HG03432 (cell line): Measurements from ENCODE around the gene ACP7.
"Not testable (repeated sequence)": the region's sequence is repeated elsewhere in the genome, so short reads cannot be mapped to it uniquely, and the experiment has no call there.

Experiments
- ATAC-seq: cut with Tn5 transposase; IDR thresholded peaks from one replicate; pipeline ENCODE4 v1.9.1; 2021; ENCODE audit warnings: mild to moderate bottlenecking, moderate library complexity; ENCODE audit not compliant: unreplicated experiment

ACP7 gene

DNA sequence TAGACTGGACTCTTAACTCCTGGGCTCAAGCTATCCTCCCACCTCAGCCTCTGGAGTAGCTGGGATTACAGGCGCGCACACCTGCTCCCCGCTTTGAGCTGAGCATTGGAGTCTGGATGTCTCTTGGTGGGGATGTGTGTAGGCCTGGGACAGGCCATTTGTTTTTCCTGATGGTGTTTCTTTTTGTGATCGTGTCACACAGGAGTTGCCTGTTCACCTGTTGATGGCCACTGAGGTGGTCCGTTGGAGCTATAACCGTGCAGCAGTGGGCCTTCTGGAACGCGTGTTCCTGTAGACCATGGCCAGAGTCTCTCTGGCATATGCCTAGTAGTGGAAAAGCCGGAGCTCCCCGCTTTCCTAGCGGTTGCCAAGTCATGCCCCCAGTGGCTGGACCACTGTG, 44.9 kb downstream of the ACP7 start:
- no peak for ATAC-seq

DNA sequence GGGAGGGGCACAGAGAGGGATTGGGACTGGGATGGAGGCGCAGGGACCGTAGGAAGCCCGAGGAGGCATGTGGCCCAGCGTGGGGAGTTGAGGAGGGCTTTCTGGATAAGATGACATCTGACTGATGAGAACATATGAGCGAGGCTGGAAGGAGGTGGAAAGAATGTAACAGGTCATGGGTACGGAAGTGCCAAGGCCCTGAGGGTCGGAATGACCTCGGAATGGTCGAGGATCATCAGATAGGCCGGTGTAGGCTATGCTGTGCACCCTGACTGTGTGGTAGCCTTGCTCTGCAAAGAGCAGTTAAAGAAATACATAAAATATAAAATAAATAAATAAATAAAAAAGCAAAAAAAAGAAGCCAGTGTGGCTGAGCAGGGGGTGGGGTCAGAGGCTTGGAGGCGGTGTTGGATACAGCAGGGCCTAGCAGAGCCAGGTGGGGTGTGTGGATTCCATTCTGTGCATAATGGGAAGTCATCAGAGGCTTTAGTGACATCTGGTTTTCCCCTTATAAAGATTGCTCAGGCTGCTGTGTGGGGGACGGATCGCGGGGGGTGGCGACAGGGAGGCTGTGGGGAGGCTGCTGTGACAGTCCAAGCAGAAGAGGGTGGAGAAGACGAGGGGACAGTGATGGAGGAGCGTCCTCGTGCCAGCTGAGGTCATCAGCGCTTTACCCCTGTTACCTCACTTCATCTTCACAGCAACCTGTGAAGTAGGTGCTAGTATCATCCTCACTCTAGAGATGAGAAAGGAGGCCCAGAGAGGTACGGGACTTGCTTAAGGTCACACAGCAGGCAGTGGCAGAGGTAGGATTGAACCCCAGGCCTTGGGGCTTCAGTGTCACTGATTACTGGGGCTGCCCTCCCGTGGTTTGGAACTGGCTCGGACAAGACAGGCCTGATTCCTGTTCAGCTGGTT, 46.4 kb downstream of the ACP7 start:
- no peak for ATAC-seq

- ATAC-seq, result no peak
Measured at GRCh38 chr19:39131255-39131755, 47.1 kb downstream of the ACP7 start.

DNA sequence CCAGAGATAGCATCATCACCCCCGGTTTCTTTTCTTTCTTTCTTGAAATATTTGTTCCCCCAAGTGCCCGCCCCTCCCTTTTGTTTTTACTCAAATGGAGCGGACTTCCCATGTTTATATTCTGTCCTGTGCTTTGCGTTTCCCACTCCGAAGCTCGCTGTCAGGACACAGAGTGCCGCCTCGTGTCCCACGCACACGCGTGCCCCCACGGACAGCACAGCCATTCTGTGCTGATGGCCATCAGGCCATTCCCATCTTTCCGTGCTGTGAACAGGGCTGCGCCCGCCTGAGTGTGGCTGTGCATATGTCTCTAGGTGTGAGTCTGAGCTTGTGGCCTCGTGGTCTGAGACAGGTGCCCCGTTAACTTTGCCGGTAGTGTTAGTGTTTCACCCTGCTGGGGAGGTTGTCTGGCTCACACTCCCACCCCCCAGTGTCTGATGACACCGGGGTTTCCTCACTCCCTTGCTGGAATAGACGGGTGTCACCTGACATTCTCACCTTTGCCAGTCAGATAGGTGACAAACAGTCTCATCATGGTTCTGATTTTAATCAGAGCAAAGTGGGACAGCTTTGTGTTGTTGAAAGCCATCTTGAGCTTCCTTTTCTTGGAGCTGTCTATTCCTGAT, 48.3 kb downstream of the ACP7 start:
- no peak for ATAC-seq

DNA sequence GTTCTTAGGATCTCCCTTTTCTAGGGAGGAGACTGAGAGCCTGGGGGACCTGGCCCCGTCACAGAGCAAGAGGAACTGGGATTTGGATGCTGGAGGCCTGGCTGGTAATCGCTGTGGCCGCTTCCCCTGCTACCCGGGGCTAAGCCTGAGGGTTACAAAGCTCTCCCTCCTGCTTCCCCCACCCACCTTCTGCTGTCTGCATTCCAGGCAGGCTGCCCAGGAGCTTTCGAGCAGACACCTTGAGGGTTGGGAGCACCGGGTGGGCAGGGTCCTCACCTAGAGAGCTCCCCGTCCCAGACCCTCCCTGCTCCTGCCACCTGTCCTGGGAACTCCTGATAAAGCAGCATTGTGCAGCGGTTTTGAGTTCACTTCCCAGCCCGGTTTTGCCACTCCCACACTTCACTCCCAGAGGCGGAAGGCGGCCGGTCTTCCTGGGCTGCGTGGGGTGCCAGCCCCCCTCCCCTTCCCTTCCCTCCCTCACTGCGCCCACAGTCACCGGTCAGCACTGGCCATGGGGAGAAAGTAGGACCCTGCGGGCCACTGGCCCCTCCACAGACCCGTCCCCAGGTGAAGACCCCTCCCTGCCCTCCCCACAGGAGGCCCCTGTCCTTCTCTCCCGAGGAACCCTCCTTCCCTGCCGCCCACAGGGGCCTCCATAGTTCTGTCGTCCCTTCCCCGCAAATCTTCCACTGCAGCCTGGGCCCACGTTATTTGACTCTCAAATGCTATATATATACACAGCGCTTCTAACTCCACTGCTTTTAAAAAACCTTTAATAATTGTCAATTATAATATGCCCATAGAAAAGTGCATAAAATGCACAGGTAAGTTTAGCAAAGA, 49.5 kb downstream of the ACP7 start:
- no peak for ATAC-seq

- ATAC-seq, result no peak
Measured at GRCh38 chr19:39135701-39136100, 51.5 kb downstream of the ACP7 start.

DNA sequence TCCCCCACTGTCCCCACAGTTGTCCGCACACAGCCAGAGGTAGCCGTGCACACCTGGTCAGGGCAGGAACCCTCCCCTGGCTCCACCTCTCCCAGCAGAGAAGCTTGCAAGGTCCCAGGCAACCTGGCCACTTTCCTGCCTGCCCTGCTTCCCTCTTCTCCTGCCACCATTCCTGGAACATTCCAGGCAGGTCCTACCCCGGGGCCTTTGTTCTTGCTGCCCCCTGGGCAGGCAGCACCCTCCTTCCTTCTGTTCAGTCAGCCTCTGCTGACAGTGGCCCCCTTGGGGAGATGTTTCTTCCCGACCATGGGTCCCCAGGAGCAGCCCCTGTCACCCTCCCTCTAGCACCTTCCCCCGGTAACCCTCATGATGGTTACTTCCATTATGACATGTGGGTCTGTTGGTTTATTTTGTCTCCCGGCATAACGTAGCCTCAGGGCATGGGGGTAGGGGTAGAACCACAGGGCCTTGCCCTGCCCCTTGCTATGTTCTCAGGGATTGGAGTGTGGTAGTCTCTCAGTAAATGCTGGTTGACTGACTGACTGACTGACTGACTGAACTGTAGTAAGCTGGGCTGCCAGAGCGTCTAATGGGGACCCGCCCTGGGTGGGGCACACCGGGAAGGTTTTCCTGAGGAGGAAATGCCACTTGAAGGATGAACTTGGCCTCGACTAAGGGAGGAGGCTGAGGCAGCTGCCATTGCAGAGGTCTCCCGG, 52.2 kb downstream of the ACP7 start:
- ATAC-seq, result no peak

- ATAC-seq, result no peak
Measured at GRCh38 chr19:39137131-39137530, 53.0 kb downstream of the ACP7 start.

DNA sequence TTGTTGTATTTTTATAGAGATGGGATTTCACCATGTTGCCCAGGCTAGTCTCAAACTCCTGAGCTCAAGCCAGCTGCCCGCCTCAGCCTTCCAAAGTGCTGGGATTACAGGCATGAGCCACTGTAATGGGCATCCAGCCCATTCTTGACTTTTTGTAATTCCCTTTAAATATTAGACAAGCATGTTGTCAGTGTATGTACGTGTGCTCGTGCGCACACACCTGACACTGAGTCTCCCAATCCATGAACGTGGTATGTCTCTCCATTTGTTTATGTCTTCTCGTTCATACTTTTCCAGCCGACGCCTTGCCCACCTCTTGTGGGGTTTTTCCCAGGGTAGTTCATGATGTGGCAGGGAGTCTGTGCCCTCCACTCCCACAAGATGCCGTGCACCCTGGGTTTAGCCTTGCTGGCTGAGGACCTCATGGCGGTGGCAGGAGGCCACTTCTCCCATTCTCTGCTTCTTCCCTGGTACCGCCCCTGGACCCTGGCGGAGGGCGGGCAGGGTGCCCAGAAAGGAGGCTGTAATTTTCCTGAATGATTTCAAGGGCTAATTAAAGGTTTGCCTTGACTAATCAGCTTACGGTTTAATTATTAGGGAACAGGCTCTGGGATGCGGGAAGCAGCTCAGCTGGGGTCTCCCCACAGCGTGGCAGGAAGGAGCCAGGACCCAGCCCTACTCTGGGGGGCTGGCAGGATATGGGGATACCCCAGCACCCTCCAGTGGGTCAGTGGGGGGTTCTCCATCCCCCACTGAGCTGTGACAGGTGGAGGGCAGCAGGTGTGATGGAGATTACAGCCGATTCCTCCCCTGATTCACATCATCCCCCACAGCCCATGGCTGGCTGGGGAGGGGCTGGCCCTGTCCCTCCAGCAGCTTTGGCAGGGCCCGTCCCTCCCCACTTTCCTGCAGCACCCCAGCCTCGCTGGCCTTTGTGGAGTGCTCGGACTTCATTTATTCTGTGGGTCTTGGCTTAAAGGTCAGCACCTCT, 54.3 kb downstream of the ACP7 start:
- no peak for ATAC-seq

DNA sequence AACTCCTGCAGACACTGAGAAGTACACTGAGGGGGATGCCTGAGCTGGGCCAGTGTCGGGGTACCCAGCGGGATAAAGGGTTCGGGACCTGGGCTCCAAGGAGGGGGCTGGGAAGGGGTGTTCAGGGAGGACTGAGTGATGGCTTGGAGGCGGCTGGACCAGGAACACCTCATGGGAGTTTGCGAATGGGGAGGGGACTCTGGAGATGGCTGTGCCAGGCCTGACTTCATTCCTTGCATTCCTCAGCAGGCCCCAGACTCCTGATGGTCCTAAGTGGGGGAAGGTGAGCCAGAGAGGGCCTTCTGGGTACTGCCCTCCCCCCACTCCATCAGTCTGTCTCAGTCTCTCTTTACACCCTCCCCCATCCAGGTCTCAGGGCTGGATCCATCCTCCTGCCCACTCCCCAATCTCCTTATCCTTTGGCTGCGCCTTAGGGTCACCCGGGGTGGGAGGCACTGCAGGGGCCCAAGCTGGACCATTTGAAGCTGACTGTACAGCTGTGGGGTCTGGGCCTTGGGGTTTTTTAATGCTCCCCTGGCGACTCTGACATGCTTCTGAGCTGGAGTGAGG, 55.2 kb downstream of the ACP7 start:
- ATAC-seq, result no peak

DNA sequence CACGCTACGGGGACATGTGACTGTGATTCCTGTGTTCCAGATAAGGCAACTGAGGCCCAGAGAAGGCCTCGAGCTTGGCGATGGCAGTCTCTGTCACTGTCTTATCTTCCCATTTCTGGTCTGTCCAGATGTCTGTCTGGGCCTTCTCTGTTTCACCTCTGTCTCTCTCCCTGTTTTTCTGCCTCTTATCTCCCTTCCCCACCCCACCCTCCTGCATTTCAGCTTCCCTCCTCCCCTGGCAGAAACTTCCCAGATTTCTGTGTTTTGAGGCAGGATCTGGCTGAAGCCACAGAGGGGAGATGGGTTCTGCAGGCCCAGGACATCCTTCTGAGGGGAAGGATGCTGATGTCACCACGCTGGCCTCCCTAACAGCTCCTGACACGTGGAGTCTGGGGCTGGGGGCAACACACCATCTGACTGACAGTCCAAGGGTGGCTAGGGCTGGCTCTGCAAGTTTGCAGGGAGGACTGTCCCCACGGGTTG, 55.8 kb downstream of the ACP7 start:
- ATAC-seq, result no peak

DNA sequence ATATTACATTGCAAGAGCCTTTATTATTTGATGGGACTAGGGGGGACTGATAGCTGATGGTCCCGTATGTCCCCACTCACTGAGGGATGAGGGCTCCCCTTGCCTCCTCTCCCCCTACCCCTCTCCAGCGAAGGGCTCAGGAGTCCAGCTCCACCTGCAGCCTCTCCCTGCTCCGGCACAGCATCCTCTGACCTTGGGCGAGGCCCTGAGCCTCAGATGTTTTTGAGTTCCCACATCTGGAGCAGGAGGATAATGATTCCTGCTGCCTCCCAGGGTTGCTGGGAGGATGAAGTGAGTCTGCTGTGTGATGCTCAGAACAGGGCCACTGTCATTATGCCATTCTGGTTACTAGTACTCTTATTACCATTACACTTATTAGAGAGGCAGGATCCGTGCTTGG, 56.4 kb downstream of the ACP7 start:
- no peak for ATAC-seq

- no peak for ATAC-seq
Measured at GRCh38 chr19:39141929-39142328, 57.8 kb downstream of the ACP7 start.

DNA sequence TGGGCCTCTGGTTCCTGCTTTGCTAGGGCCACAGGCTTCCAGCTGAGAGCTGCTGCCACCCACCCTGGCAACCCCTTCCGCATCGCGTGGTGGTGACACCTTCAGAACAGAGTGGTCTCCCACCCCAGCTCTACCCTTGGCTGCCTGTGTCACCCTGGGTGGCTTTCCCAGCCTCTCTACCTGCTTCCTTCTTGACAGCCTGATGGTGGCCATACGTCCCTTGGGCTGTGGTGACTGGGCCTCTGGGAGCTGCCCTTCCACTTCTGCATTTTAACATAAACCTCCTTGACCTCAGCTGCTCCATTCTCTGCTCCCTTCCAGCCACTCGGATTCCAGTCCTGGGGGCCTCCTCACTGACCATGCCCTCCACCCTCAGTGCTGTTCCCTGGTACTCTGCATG, 58.5 kb downstream of the ACP7 start:
- no peak for ATAC-seq

- ATAC-seq, result not testable (repeated sequence)
Measured at GRCh38 chr19:39143757-39144289, 59.7 kb downstream of the ACP7 start.

- ATAC-seq, result no peak
Measured at GRCh38 chr19:39144290-39145071, 60.3 kb downstream of the ACP7 start.

DNA sequence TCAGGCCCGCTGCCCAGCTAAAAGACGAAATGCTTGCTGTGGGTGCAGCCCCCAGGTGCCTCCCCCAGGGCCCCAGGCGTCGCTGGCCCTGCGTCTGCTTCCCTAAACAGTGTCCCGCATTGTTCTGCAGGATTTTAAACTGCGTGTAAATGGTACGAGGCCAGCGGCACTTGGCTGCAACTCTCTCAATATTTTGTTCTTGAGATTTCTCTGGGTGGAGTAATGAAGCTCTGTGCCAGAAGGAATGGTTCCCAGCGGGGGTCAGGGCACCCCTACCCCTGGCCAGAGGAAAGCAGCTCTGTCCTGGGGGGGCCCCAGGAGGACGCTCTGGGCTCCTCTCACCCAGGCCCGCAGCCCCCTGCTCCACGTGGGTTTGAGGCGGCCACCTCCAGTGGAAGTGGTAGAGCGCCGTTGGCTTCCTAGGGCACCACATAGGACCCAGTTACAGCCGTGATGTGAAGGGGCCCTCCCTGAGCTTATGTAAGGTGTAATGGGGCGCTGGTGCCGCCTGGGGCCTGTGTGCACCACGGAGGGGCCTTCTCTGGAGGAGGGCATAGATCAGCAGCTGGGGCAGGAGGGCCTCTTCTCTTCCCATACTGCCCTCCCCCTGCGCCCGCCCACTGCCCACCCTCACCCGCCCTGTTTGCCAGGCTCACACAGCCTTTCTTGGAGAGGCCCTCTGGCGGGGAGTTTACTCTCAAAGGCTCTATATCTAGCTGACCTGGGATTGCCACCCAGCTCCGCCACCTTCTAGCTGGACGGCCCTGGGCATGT, 61.2 kb downstream of the ACP7 start:
- ATAC-seq, result no peak
